Transverse colon (tissue), 4 donors: ENCODE data around the gene ZNF248. TPM values are rescaled to one million over a fixed set of nuclear protein-coding genes. Genes with fewer than 3 reads are reported as not detected.

Experiments used
- DNase-seq: peaks from one replicate; pipeline ENCODE4 v3.0.0-alpha.2; 2019
- H3K27ac ChIP-seq, 4 donors: fragments of 200-600 bp; sonication (generic); 2 replicates each; pipeline ENCODE4 v1.5.1; 2016 to 2018; ENCODE audit warnings: inconsistent platforms in 4 of 4
- H3K27me3 ChIP-seq: fragments of 200-600 bp; sonication (generic); 2 replicates; pipeline ENCODE4 v1.5.1; 2017; ENCODE audit warnings: inconsistent platforms
- H3K36me3 ChIP-seq, 4 donors: fragments of 200-600 bp; sonication (generic); 2 replicates each; pipeline ENCODE4 v1.5.1; 2017 to 2019; ENCODE audit warnings: inconsistent platforms in 4 of 4
- H3K4me1 ChIP-seq, 4 donors: fragments of 200-600 bp; sonication (generic); 2 replicates each; pipeline ENCODE4 v1.5.1; 2017 to 2020; ENCODE audit warnings: inconsistent platforms in 4 of 4
- H3K4me3 ChIP-seq, 4 donors: fragments of 200-600 bp; sonication (generic); 1 replicate in 1 of 4; 2 replicates in 3 of 4; pipeline versions ENCODE4 v1.5.1 to v1.6.1; 2017 to 2019; ENCODE audit warnings: inconsistent platforms in 4 of 4
- H3K9me3 ChIP-seq, 2 donors: fragments of 200-600 bp; sonication (generic); 2 replicates each; pipeline ENCODE4 v1.5.1; 2017 to 2019; ENCODE audit warnings: inconsistent platforms in 2 of 2
- CTCF ChIP-seq, 5 experiments: fragments of 200-600 bp in 3 of 5; fragments of 450-650 bp in 2 of 5; sonication (generic) in 3 of 5; IDR thresholded peaks; 1 replicate in 2 of 5; 2 replicates in 3 of 5; pipeline ENCODE4 v1.5.1; 2016 to 2017; ENCODE audit warnings: antibody characterized with exemption in 5 of 5, inconsistent platforms in 3 of 5, mild to moderate bottlenecking in 2 of 5, moderate library complexity in 1 of 5
- EP300 ChIP-seq: sonication (generic); formaldehyde crosslinking; IDR thresholded peaks from one replicate; pipeline ENCODE4 v1.6.1; 2017; ENCODE audit warnings: antibody characterized with exemption, low read depth
- POLR2A ChIP-seq: fragments of 450-650 bp; IDR thresholded peaks from one replicate; pipeline ENCODE4 v1.6.1; 2016; ENCODE audit warnings: antibody characterized with exemption, mild to moderate bottlenecking, moderate library complexity
- POLR2AphosphoS5 ChIP-seq, 3 donors: sonication (generic); formaldehyde crosslinking; IDR thresholded peaks; one replicate each; pipeline ENCODE4 v1.6.1; 2016; ENCODE audit warnings: antibody characterized with exemption in 3 of 3
- WGBS, 2 donors: methylation state at CpG; one replicate each; pipeline ENCODE4 v1.1.5; 2018; ENCODE audit warnings: low coverage in 1 of 2; 5-methylcytosine and 5-hydroxymethylcytosine counted together
- in situ Hi-C, 4 donors: fragments of 200-750 bp; cut with MboI; loops; one replicate each; pipeline versions ENCODE4 v1.15.0 to v1.15.1; 2017; ENCODE audit warnings: low sequenced_read_pairs in 3 of 4, low pct_ligation_motif_present in 1 of 4, low pct_unique_long_range_greater_than_20kb in 1 of 4
- intact Hi-C: fragments of 100-400 bp; cut with DNase I; formaldehyde crosslinking; loops from one replicate; pipeline ENCODE4 v1.15.1; 2023; ENCODE audit warnings: low total_unique reads
- total RNA-seq, 4 donors: library from RNA; depleted of rRNA; stranded (reverse); fragments of >200 nt; gene quantifications; one replicate each; pipeline ENCODE4 v1.1.0, GENCODE V29; 2016

Gene ZNF248
- total RNA-seq, 4 donors from 2014 or later = 13.8 to 24.7 (median 19.1) TPM

GRCh38 chr10:37854626-37855025 is 2.8 kb downstream of the ZNF248 start:
- TF ChIP-seq POLR2AphosphoS5 (IDR thresholded peaks at IDR 0.05) (no peak), CTCF (IDR thresholded peaks at IDR 0.05) (no peak), EP300 (no peak)

GRCh38 chr10:37844644-37845043 is 12.8 kb downstream of the ZNF248 start:
- H3K9me3 ChIP-seq = peaks cover 5 to 9% of the 10 kb centered on the region in 2 donors
- no peak for DNase-seq
- peaks cover 0 to 6% (median 0%) of the 10 kb centered on the region in 4 donors for H3K36me3 ChIP-seq
- intact Hi-C loops (no loop called here), in situ Hi-C loops (no loop called here)
- no peaks in the 10 kb centered on the region for H3K4me1 ChIP-seq
- no peak overlapping the region for H3K4me3 ChIP-seq
- no peak overlapping the region for H3K27ac ChIP-seq
- no peak for TF ChIP-seq CTCF (IDR thresholded peaks at IDR 0.05)
- TF ChIP-seq POLR2A = no peak
- TF ChIP-seq POLR2AphosphoS5 (IDR thresholded peaks at IDR 0.05) = no peak
- no peak for TF ChIP-seq EP300
- H3K27me3 ChIP-seq = no peaks in the 10 kb centered on the region
- 83 to 100% methylated on average over 2 of the region's 2 CpGs for WGBS, 2 donors

More at GRCh38 chr10:37854626-37855025, 2.8 kb downstream of the ZNF248 start:
- peaks cover 4 to 45% (median 16%) of the 10 kb centered on the region in 4 donors for H3K4me1 ChIP-seq
- H3K36me3 ChIP-seq = peaks cover 0 to 5% (median 0%) of the 10 kb centered on the region in 4 donors
- in situ Hi-C loops = loop anchor here in 2 of 4 donors (25.0 kb wide), 2 partner anchors 158 to 233 kb away; partner anchors contain the start of genes ZNF33A (in 1 of the 2) and ZNF37A (in 1 of the 2)
- intact Hi-C loops = loop anchor here (10.0 kb wide), 1 partner anchor 120 kb away; the partner anchor contains the start of gene ZNF25
- peak overlapping the region in 1 of 4 donors; percentile 85 for H3K4me3 ChIP-seq
- H3K9me3 ChIP-seq = no peaks in the 10 kb centered on the region
- peak overlapping the region in 2 of 4 donors; percentile 98 to 100 for H3K27ac ChIP-seq
- no peak for DNase-seq
- no peaks in the 10 kb centered on the region for H3K27me3 ChIP-seq

DNA sequence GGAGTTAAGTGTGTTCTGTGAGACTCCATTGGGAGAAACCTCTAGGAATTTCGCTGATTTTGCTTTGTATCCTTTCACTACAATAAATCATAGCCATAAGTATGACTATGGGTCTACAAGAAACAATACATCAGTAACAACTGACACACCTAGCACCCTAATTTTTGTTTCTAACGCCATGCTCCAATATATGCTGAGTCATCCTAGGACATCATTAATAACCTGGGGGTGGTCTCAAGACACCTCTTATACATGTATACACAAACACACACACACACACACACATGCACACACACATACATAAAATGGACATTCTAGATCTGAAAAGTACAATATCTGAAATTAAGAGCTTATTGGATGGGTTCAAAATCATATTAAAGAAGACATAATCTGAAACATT is 18.2 kb downstream of the ZNF248 start:
- Histone ChIP-seq H3K27me3 (no peaks in the 10 kb centered on the region), H3K9me3 (peaks cover 7 to 9% of the 10 kb centered on the region in 2 donors), H3K27ac (no peak overlapping the region), H3K36me3 (peaks cover 0 to 51% (median 15%) of the 10 kb centered on the region in 4 donors), H3K4me3 (no peak overlapping the region), H3K4me1 (no peaks in the 10 kb centered on the region)
- TF ChIP-seq POLR2AphosphoS5 (IDR thresholded peaks at IDR 0.05) (no peak), POLR2A (no peak), CTCF (IDR thresholded peaks at IDR 0.05) (no peak)
- in situ Hi-C loops (no loop called here), intact Hi-C loops (no loop called here)
- WGBS, 2 donors = 94 to 100% methylated on average over 1 to 2 of the region's 2 CpGs
- DNase-seq = no peak

- H3K9me3 ChIP-seq = peaks cover 51 to 68% of the 10 kb centered on the region in 2 donors
- 78 to 85% methylated on average over 3 to 4 of the region's 4 CpGs for WGBS, 2 donors
- H3K36me3 ChIP-seq = peaks cover 1 to 94% (median 41%) of the 10 kb centered on the region in 4 donors
- no peak for DNase-seq
- intact Hi-C loops = no loop called here
- in situ Hi-C loops = no loop called here
- H3K4me1 ChIP-seq = no peaks in the 10 kb centered on the region
- H3K27me3 ChIP-seq = no peaks in the 10 kb centered on the region
- H3K4me3 ChIP-seq = no peak overlapping the region
- no peak overlapping the region for H3K27ac ChIP-seq
- no peak for TF ChIP-seq EP300
These were observed 25.7 kb downstream of the ZNF248 start for GRCh38 chr10:37831495-37832333.
